GM18517 (cell line): Measurements from ENCODE around the gene GBA2.

Source experiments
- ATAC-seq: cut with Tn5 transposase; IDR thresholded peaks from one replicate; pipeline ENCODE4 v1.9.1; 2021; ENCODE audit warnings: mild to moderate bottlenecking, moderate library complexity; ENCODE audit not compliant: unreplicated experiment

GBA2 gene

DNA sequence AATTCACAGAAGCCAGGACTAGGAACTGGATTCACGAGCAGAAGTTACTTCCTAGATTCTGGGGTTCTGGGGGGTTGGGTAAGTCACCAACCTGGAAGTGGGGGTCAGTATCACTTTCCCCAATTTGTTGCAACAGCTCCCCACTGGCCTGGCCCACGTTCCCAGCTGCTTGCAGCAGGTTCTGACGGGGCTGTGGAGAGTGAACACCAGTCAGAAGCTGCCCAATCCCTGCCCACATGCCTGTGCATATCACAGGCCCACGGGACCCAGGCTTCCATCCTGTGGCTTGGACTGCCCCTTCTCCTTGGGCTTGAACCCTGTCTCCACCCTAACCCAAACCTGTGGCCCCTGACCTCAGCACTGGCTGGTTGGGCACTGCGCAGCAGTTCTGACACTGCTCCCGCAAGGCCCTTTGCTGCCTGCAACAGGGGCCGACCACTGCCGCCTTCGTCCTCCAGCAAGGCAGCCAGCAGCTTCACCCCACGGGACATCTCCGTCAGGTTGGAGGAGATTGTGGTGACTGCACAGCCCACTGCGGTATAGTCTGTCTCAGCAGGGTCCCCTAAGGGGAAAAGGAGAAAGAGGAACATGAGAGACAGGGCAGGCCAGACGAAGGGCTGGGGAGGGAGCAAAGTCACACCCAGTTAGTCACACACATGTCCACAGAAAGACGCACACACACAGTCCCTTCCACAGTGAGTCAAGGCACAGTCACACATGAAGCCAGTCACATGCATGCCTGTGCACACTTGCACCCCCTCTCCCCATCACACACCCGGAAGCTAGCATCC is 30.1 kb downstream of the GBA2 start:
- ATAC-seq = no peak

DNA sequence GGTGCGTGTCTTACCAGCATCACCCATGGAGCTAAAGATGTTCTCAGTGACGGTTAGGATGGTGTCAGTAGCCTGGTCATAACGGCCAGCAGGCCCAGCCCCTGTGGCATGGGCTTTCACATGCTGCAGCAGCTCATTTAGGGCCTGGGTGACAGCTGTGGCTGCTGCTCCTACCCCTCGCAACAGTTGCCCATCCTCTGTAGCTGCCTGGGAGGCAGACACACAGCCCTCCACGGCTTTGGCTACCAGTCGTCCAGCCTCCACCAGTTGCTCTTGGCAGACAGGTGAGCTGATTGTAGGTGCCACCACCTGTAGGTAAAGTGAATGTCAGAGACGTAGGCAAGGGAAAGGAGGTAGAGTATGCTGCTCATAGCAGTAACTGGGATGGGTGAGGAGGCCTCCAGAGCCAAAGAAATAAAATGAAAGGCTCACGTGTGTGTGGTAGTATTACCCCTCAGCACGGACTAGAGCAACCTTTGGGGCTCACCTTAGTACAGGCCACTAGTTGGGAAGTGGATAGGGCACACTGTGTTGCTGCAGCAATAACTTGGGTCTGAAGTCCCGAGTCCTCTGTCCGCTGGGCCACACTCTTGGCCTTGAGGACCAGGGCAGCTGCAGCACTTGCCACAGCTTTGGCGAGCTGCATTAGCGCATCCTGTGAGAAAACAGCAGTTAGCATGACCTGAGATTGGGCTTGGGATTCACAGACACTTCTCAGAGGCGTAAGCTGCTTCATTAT is 31.7 kb downstream of the GBA2 start:
- ATAC-seq = no peak

DNA sequence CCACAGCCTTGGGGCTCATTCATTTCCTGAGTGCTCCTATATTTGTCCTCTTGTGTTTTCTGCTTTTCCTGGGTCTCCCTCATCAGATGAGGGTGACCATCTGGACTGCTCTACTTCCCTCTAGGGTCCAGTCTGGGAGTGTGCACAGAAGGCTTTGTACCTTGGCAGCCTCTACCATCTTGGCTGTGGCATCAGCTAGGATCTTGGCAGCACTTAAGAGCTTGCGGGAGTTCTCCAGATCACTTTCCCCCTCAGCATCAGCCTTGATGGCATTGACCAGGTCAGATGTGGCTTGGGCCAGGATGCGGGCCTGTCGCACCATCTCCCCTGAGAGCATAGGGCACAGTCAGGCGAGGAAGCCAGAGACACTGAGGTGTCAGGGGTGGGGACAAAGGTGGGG is 32.8 kb downstream of the GBA2 start:
- no peak for ATAC-seq

DNA sequence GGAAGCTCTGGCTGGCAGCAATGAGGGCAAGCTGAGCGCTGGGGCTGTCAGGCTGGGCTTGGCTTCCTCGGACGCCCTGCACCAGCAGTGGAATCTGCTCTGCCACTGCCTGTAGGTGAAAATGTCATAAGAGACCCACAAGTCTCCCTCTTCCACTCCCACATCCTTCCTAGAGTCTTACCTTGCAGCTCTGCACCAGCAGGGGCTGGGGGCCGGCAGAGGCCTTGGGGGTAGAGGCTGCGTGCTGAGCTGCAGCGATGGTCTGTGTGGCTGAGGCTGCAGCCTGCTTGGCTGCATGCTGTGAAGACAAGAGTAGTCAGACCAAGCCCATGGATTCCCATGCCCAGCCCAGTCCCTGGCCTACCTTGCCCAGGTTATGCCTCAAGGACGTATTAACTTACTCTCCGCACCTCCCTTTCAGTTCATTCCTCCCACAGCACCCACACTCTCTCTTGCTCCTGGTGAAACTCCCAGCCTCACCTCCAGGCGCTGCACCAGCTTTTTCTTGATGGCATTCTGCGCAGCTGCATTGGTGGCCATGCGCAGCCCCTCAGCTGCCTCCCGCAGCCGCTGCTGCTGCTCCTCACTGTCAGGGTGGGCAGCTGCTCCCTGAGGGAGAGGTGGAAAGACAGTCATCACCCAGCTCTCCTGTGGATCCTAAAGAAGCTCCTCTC is 34.3 kb downstream of the GBA2 start:
- ATAC-seq = no peak

DNA sequence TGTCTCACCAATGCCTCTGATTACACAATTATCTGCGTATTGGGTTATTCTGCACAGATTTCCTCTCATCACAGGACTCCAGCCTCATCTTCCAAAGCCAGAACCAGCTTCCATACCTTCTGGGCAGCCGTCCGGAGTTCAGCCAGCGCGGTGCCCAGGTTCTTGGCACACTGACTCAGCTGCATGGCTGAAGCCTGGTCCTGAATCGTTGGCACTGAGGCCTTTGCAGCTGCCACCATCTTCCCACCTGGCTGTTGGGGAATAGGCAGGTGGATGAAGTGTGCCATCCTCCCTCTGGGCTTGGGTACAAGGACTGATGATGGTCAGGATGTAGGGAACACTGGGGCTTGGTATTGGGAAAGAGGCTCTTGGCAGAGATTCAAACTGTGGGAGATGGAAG is 34.9 kb downstream of the GBA2 start:
- ATAC-seq = no peak

DNA sequence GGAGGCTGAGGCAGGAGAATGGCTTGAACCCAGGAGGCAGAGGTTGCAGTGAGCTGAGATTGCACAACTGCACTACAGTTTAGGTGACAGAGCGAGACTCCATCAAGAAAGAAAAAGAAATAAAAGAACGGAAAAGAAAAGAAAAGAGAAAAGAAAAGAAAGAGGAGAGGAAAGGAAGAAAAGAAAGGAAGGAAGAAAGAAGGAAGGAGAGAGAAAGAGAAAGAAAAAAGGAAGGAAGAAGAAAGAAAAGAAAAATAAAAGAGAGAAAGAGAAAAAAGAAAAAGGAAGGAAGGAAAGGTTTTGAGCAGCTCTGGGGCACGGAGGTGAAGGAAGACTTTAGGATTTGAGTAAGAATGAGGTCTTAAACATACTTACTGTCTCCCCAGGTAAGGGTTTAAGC is 35.5 kb downstream of the GBA2 start:
- ATAC-seq = no peak

DNA sequence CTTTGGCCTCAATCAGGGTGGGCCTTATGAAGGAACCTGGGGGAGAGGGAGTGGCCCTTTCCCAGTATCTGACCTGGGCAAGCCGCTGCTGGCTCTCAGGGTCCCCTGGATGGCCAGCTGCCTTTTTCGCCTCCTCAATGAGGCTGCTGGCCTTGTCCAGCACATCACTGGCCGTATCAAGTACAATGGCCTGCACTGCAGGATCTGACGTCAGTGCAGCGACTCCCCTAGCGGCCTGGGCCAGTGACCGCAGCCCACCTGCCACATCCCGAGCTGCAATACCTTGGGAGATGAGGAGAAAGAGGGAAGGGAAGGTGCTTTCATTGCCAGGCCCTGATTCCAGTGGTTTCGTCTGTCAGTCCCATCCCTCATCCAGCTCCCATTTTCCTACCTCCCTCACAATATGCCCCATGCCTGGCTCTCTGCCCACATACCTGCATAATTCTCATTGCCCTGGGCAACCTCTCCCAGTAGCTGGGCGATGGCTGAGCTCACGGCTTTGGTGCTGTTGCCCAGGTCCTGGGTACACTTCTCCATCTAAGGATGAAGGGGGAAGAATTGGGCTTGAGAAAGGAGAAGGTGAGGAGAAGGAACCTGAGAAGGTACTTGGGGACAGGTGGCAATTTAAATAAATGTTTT is 36.1 kb downstream of the GBA2 start:
- ATAC-seq = no peak

DNA sequence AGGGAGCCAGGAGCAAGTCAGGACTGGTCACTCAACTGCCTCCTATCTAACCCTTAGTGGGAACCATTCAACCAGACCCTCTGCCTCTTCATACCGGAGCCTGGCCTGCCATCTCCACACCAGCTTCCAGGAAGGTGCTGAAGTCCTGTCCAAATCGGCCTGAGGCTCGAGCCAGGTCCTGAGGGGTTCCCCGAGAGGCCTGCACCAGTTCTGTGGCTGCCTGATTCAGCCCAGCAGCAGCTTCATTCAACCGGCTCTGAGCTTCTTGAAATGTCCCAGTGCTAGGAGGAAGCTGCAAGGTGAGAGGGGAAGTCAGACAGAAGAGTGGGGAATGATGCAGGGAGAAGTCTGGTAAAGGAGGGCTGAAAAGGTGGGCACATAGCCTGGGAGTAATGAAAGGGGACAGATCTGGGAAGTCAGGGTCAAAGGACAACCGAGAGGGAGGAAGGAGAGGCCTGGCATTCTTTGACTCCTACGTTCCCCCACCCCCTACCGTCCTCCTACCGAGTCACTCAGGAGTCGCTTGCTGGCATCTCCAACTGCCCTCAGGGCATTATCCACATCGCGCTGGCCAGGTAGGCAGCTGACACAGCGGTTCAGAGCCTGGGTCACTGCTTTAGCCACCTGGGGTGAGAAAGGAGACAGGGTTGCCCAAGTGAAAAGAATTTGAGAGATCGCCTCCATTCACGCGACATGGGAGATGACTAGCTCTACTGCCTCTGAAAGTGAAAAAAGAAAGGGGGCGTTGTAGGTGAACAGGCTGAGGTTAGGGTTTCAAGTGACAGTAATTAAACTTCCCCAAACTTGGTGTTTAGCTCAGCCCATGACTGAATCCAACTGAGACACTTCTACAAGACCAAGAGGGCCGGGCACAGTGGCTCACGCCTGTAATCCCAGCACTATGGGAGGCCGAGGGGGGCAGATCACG is 37.3 kb downstream of the GBA2 start:
- ATAC-seq = no peak

DNA sequence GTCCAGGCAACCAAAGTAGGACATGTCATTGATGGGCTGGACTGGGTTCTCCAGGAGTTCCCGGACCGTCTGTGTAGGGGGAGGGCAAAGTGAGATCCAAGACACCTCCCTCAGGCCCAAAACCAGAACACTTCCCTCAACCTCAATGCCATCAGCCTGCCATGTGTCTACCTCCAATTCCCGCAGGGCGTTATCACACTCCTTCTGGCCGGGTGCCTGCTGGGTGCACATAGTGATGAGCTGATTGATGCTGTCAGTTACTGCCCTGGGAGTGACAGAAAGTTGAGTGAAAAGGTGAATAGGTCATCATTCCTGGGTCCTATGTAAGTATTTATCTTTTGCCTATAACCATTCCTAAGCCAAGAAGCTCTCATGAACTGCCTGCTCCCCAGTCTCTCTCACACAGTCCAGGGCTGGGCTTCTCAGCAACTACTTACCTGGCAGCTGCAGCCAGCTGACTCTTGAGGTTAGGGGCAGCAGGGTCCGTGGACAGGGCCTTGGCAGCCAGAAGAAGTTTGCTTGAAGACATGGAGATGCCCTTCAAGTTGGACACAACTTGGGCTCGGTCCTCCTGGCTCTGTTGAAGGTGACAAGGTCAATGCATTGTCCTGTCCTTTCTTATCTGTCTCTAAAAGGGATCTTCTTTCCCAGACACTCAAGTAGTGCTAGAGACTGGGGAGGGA is 38.1 kb downstream of the GBA2 start:
- no peak for ATAC-seq

DNA sequence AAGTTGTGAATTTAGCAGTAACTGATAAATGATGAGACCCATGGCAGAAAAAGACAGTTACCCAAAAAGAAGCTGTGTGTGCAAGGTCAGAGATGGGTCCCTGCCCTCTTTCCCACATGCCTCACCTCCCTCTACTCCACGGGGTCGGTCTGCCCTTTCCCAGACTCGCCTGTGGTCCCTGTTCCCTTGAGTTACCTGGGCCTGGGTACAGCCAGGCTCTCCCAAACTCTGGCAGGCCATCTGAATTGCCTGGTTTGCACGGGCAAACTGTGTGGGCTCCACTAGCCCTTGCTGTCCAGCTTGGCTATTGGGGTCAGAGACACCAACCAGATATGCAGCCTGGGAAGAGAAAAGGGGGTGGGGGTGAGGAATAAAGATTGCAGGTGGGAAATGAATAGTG is 40.9 kb downstream of the GBA2 start:
- no peak for ATAC-seq

DNA sequence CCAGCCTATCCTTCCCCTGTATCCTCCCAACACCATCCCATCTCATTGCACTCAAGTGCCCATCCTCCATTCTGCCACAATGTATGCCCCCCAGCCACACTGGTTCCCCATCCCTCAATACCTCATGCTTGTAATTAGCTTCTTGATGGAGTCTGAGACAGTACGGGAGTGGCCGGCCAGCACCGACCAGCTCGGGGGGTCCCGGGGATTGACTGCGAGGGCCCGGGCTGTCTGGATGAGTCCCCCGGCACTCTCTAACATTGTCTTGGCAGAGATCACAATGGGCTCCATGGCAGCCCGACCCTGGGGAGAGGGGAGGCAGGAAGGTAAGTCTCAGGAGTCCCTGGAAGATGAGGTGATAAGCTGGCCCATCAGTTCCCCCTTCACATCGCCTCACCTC is 42.1 kb downstream of the GBA2 start:
- no peak for ATAC-seq

DNA sequence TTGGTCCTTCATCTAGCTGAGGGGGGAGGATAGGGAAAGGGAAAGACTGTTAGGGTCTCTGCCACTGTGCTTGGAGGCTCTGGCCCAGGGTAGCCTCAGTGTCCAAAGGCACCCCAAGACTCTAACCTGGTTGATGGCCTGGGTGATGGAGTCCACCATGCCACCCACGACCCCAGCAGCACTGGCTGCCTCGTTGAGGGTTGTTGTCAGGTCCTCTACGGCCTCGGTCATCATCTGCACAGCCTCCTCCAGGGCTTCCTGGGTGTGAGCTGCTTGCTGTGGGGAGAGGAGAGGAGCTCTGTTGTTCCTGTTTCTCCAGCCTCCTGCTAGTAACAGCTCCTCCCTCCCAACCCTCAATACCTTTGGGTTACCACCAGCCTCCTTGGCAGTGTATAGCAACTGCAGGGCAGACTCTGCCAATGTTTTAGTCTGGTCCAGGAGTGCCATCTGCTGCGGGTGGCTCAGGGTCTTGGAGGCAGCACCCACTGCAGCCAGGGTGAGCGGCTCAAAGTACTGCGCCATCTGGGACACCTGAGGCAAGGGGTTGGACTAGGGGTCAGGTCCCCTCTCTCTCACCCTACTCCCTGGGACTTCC is 43.1 kb downstream of the GBA2 start:
- ATAC-seq = no peak

DNA sequence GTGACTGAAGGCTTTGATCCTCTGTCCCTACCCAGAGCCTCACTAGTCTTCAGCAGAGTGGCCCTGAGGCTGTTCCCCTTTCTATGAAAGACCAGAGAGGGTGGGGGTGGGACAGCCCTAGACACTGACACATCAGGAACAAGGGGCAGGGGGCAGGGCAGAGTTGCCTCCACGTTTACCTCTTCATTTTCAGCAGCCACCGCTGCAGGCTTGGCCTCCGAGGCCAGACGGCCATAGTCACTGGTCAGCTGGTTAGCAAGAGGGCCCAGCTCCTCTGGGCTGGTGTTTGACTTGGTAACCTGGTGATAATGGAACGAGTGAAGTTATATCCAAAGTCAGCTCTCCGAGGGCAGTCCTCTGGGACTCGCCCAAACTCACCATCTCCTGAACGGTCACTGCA is 43.7 kb downstream of the GBA2 start:
- no peak for ATAC-seq

DNA sequence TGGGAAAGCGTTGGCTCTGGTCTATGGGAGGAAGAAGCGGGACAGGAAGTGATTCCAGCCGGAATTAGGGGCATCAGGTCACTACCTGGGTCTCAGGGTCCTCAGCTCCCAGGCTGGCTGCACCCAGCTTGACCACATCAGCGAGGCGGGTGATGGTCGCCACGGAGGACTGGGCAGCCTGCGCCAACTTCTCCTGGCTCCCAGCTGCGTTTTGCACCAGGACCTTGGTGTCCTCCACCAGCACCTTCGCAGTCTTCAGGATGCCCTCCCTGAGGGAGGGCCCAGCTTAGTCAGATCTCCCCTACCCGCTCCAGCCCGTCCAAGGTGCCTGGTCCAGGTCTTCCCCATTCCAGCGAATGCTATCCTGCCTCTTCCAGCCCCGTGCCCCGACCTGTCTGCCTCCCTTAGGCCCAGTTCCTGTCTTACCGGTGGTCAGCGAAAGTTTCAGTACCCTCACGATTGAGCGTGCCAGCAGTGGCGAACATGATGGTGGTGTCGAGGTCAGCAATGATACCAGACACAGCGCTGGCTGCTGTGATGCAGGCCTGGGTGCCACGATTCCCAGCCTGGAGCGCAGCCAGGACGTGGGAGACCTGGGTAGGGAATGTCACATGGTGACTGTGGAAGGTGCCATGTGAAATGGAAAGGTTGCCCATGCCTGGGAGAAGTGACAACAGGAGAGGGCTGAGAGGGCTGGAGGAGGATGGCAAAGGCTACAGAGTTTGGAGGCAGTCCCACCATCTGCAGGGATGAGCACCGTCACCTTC is 44.9 kb downstream of the GBA2 start:
- no peak for ATAC-seq

DNA sequence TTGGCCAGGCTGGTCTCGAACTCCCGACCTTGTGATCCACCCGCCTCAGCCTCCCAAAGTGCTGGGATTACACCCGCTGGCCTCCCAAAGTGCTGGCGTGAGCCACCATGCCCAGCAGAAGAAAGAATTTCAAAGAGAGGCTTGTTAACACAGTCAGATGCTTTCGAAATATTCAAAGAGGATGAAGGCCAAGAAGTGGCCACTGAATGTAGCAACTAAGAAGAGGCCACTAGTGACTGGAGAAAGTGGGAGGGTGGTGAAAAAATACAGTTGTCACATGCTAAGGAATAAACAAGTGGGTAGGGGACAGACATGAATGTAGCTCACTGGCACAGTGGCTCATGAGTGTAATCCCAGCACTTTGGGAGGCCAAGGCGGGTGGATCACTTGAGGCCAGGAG is 46.3 kb downstream of the GBA2 start:
- ATAC-seq = no peak

DNA sequence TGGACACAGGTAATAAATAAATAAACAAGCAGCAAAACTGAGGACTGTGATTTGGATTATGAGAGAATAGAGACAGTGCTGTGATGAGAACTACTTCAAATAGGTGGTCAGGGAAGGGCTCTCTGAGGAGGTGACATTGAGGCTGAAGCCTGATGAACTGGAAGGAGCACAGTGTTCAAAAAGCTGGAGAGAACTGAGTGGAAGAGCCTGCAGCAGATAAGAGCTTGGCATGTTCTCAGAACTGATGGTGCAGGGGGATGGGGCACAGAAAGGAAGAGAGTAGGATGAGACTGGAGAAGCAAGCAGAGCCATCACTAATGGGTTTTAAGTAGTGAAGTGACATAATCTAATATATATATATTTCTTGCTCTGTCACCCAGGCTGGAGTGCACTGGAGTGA is 48.1 kb downstream of the GBA2 start:
- no peak for ATAC-seq

DNA sequence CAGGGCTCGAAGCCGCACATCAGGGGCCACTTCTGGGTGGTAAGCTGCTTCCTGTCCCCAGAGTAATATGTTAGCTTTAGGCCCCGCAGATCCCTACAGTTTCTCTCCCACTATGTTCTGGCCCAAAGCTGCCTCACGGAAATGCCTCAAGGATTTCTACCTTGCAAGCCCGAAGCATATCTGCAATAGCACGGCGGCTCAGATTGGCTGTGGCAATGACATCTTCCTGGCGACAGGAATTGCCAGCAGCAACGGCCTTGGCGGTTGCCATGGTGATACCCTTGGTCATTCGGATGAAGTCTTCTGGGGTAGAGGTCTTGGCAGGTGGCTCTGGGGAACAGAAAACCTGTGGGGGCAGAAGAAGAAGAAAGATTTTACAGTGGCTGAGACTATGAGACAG is 49.0 kb downstream of the GBA2 start:
- no peak for ATAC-seq

DNA sequence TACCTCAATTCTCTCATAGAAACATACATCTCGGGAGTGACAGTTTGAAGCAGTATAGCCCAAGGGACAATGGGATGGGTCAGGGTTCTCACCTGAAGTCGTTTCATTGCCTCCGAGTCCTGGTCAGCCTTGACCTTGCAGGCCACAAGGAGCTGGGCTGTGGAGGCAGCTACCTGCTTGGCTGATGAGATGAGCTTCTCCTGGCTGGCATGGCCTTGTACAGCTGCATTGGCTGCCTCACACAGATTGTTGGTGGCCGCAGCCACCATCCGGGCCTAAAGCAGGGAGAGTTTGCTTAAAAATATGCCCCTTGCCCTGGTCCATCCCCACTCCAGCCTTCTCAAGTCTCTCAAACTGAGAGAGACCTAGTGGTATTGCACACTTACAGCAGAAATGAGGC is 50.8 kb downstream of the GBA2 start:
- ATAC-seq = no peak

DNA sequence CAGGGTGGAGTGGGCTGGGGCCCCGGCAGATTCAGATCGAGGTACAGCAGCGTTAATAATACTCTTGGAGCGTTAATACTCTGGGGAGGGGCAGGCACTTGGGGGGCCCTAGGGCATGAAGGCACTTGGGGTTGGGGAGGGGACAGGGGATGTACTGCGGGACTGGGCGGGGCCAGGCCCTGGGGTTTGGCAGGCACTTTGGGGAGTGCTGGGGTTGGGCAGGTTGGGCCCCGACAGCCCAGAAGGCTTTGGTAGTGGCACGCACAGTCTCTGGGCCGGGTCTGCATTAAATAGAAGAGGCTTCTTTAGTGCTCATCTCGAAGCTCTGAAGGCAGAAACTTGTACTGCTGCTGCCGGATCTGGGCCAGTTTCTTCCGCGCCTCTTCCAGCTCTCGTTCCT is 51.5 kb downstream of the GBA2 start:
- no peak for ATAC-seq
